ENCODE measurements around the gene SAPCD1. TPM values are rescaled to one million over a fixed set of nuclear protein-coding genes. Genes with fewer than 3 reads are reported as not detected.

The SAPCD1 gene
- 10 to 100 TPM in 1 of 3 donors, 1 to 10 TPM in 2; 5.4 to 14.5 (median 6.9) TPM for total RNA-seq
- total RNA-seq (2013) = 5.2 TPM

- Mint-ChIP-seq H3K27ac (no peak within 1 kb of the TSS), H3K4me3 (no peak within 1 kb of the TSS), H3K4me1 (peaks cover 0 to 7% of the 10 kb centered on the region in 2 donors), H3K9me3 (no peaks in the 10 kb centered on the region), H3K27me3 (ENCODE audit: low read depth in 2 of 2) (no peaks in the 10 kb centered on the region), H3K36me3 (no peaks in the 10 kb centered on the region)
- intact Hi-C loops (cut with micrococcal nuclease) = no loop called here
- Histone ChIP-seq H3K27me3 (ENCODE audit: control insufficient read depth, insufficient read depth, low read length) (no peaks in the 10 kb centered on the region), H3K4me3 (ENCODE audit: low read length) (no peak within 1 kb of the TSS), H3K9me3 (ENCODE audit: control insufficient read depth, insufficient read depth, low read length) (no peaks in the 10 kb centered on the region), H3K36me3 (ENCODE audit: control insufficient read depth, insufficient read depth, low read length) (peaks cover 3% of the 10 kb centered on the region), H3K27ac (ENCODE audit: low read length) (no peak within 1 kb of the TSS), H3K4me1 (ENCODE audit: control insufficient read depth, insufficient read depth, low read length) (no peaks in the 10 kb centered on the region)
- 84% methylated on average over 4 of the region's 4 CpGs for WGBS (ENCODE audit: insufficient coverage)
- TF ChIP-seq, protein P1, sequence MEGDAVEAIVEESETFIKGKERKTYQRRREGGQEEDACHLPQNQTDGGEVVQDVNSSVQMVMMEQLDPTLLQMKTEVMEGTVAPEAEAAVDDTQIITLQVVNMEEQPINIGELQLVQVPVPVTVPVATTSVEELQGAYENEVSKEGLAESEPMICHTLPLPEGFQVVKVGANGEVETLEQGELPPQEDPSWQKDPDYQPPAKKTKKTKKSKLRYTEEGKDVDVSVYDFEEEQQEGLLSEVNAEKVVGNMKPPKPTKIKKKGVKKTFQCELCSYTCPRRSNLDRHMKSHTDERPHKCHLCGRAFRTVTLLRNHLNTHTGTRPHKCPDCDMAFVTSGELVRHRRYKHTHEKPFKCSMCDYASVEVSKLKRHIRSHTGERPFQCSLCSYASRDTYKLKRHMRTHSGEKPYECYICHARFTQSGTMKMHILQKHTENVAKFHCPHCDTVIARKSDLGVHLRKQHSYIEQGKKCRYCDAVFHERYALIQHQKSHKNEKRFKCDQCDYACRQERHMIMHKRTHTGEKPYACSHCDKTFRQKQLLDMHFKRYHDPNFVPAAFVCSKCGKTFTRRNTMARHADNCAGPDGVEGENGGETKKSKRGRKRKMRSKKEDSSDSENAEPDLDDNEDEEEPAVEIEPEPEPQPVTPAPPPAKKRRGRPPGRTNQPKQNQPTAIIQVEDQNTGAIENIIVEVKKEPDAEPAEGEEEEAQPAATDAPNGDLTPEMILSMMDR (IDR thresholded peaks at IDR 0.05) = no peak
- ATAC-seq (no peak), DNase-seq (no peak)
Measured at GRCh38 chr6:31762356-31762755, at the start of gene SAPCD1. SAPCD1 (plus strand) TSS chr6:31762656; CDS start chr6:31763055, 399 bp downstream.

DNA sequence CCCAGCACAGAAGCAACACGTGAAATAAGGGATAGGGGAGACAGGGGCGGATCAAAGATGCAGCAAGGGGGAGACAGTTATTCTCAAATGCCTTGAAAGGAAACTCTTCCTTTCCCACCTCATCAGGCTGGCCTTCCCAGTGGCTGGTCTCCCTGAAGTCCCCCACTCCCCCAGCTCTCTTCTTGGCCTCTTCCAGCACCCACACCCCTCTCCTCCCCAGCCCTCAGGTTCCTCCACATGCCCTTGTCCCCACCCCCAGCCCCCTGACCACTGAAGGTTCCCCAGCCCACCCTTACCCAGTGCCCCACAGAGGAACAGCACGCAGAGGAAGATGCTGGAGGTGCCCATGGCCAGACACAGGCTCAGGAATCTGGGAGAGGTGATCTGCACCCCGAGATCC is 49.0 kb upstream of the SAPCD1 start:
- no peaks in the 10 kb centered on the region for H3K9me3 Mint-ChIP-seq
- TF ChIP-seq, protein P1 (IDR thresholded peaks at IDR 0.05) = no peak
- no peak overlapping the region for H3K4me3 Mint-ChIP-seq
- Histone ChIP-seq H3K4me1 (ENCODE audit: control insufficient read depth, insufficient read depth, low read length) (peaks cover 14% of the 10 kb centered on the region), H3K4me3 (ENCODE audit: low read length) (no peak overlapping the region), H3K27me3 (ENCODE audit: control insufficient read depth, insufficient read depth, low read length) (no peaks in the 10 kb centered on the region), H3K27ac (ENCODE audit: low read length) (no peak overlapping the region), H3K9me3 (ENCODE audit: control insufficient read depth, insufficient read depth, low read length) (no peaks in the 10 kb centered on the region), H3K36me3 (ENCODE audit: control insufficient read depth, insufficient read depth, low read length) (no peaks in the 10 kb centered on the region)
- no peaks in the 10 kb centered on the region for H3K36me3 Mint-ChIP-seq
- intact Hi-C loops (cut with micrococcal nuclease) = no loop called here
- no peak overlapping the region for H3K27ac Mint-ChIP-seq
- peaks cover 0 to 3% of the 10 kb centered on the region in 2 donors for H3K27me3 Mint-ChIP-seq (ENCODE audit: low read depth in 2 of 2)
- WGBS (ENCODE audit: insufficient coverage) = 87% methylated on average over 4 of the region's 4 CpGs
- DNase-seq = no peak
- peaks cover 16 to 21% of the 10 kb centered on the region in 2 donors for H3K4me1 Mint-ChIP-seq
- ATAC-seq = no peak

GRCh38 chr6:31713991-31714684 is 48.3 kb upstream of the SAPCD1 start:
- Mint-ChIP-seq H3K9me3 (no peaks in the 10 kb centered on the region), H3K36me3 (no peaks in the 10 kb centered on the region), H3K27ac (peak overlapping the region in 1 of 2 donors; percentile 54), H3K4me3 (no peak overlapping the region), H3K4me1 (peaks cover 16 to 21% of the 10 kb centered on the region in 2 donors), H3K27me3 (ENCODE audit: low read depth in 2 of 2) (peaks cover 0 to 3% of the 10 kb centered on the region in 2 donors)
- peaks cover 14% of the 10 kb centered on the region for H3K4me1 ChIP-seq (ENCODE audit: control insufficient read depth, insufficient read depth, low read length)
- no peak overlapping the region for H3K27ac ChIP-seq (ENCODE audit: low read length)
- H3K27me3 ChIP-seq (ENCODE audit: control insufficient read depth, insufficient read depth, low read length) = no peaks in the 10 kb centered on the region
- intact Hi-C loops (cut with micrococcal nuclease) = no loop called here
- no peaks in the 10 kb centered on the region for H3K9me3 ChIP-seq (ENCODE audit: control insufficient read depth, insufficient read depth, low read length)
- TF ChIP-seq, protein P1 (IDR thresholded peaks at IDR 0.05) = no peak
- no peak overlapping the region for H3K4me3 ChIP-seq (ENCODE audit: low read length)
- ATAC-seq = no peak
- 76% methylated on average over 5 of the region's 5 CpGs for WGBS (ENCODE audit: insufficient coverage)
- no peak for DNase-seq
- H3K36me3 ChIP-seq (ENCODE audit: control insufficient read depth, insufficient read depth, low read length) = no peaks in the 10 kb centered on the region
